GM18526 (cell line): ENCODE data around the gene TNS1.

Experiments
- POLR2A ChIP-seq: IDR thresholded peaks from 3 replicates; pipeline ENCODE4 v1.6.1; 2011; ENCODE audit not compliant: insufficient read length; ENCODE audit errors: extremely low read depth

Gene TNS1

GRCh38 chr2:217941339-217941738 lies 61.5 kb downstream of the TNS1 start:
- TF ChIP-seq POLR2A = no peak

GRCh38 chr2:217940261-217941220 lies 62.3 kb downstream of the TNS1 start:
- no peak for TF ChIP-seq POLR2A

- no peak for TF ChIP-seq POLR2A
Measured at GRCh38 chr2:217939629-217940245, 63.1 kb downstream of the TNS1 start.

GRCh38 chr2:217939220-217939619 lies 63.6 kb downstream of the TNS1 start:
- TF ChIP-seq POLR2A = no peak

GRCh38 chr2:217938036-217938435 lies 64.8 kb downstream of the TNS1 start:
- no peak for TF ChIP-seq POLR2A

GRCh38 chr2:217937446-217937845 lies 65.3 kb downstream of the TNS1 start:
- TF ChIP-seq POLR2A = no peak

- no peak for TF ChIP-seq POLR2A
Measured at GRCh38 chr2:217936952-217937351, 65.8 kb downstream of the TNS1 start.

- TF ChIP-seq POLR2A = no peak
Measured at GRCh38 chr2:217935901-217936684, 66.7 kb downstream of the TNS1 start.

- no peak for TF ChIP-seq POLR2A
Measured at GRCh38 chr2:217935235-217935879, 67.4 kb downstream of the TNS1 start.

- TF ChIP-seq POLR2A = no peak
Measured at GRCh38 chr2:217934321-217935131, 68.3 kb downstream of the TNS1 start.

GRCh38 chr2:217933617-217933993 lies 69.2 kb downstream of the TNS1 start:
- TF ChIP-seq POLR2A = no peak

GRCh38 chr2:217932803-217933616 lies 69.8 kb downstream of the TNS1 start:
- no peak for TF ChIP-seq POLR2A

- TF ChIP-seq POLR2A = no peak
Measured at GRCh38 chr2:217931846-217932560, 70.8 kb downstream of the TNS1 start.
